Ramos (cell line): ENCODE measurements around the gene TM9SF1.

Experiments
- in situ Hi-C: fragments of 300-500 bp; cut with MboI; formaldehyde crosslinking; loops from one replicate; pipeline ENCODE4 v1.14.3; 2022; ENCODE audit warnings: low sequenced_read_pairs; ENCODE audit not compliant: unreplicated experiment

The TM9SF1 gene

DNA sequence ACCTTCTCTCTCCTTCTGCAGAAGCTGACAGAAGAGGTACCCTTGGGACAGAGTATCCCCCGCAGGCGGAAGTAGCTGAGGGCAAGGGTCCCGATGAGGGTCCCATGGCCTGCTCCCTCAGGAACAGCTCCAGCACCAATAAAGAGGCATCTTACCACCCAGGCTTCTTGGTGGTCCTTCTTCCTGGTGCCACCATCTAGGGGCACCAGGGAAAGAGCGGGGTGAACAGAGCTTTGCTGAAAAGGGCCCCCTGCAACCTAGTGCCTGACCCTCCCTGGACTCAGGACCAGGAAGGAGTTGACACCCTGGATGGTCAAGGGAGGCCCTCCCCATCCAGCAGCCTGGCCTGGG is 34.8 kb downstream of the TM9SF1 start:
- in situ Hi-C loops: loop anchor here (25.0 kb wide), 1 partner anchor 848 kb away; the partner anchor contains the start of genes BCL2L2, PABPN1 and PPP1R3E

- in situ Hi-C loops: loop anchor here (25.0 kb wide), 1 partner anchor 848 kb away; the partner anchor contains the start of genes BCL2L2, PABPN1 and PPP1R3E
These were observed 35.3 kb downstream of the TM9SF1 start for GRCh38 chr14:24159777-24160498.

GRCh38 chr14:24157331-24157730 is 37.9 kb downstream of the TM9SF1 start:
- in situ Hi-C loops: loop anchor here (25.0 kb wide), 1 partner anchor 845 kb away; the partner anchor contains the start of genes BCL2L2, PABPN1 and PPP1R3E

- in situ Hi-C loops: loop anchor here (25.0 kb wide), 1 partner anchor 845 kb away; the partner anchor contains the start of genes BCL2L2, PABPN1 and PPP1R3E
These were observed 38.4 kb downstream of the TM9SF1 start for GRCh38 chr14:24156840-24157239.

DNA sequence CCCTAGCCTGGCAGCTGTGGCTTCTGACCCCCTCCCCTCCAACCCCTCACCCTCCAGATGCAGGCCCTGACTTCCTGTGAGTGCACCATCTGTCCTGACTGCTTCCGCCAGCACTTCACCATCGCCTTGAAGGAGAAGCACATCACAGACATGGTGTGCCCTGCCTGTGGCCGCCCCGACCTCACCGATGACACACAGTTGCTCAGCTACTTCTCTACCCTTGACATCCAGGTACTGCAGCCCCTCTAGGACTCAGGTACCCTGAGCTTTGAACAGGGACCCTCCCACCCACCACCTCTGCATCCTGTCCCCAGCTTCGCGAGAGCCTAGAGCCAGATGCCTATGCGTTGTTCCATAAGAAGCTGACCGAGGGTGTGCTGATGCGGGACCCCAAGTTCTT is 40.1 kb downstream of the TM9SF1 start:
- in situ Hi-C loops: loop anchor here (25.0 kb wide), 1 partner anchor 843 kb away; the partner anchor contains the start of genes BCL2L2, PABPN1 and PPP1R3E

DNA sequence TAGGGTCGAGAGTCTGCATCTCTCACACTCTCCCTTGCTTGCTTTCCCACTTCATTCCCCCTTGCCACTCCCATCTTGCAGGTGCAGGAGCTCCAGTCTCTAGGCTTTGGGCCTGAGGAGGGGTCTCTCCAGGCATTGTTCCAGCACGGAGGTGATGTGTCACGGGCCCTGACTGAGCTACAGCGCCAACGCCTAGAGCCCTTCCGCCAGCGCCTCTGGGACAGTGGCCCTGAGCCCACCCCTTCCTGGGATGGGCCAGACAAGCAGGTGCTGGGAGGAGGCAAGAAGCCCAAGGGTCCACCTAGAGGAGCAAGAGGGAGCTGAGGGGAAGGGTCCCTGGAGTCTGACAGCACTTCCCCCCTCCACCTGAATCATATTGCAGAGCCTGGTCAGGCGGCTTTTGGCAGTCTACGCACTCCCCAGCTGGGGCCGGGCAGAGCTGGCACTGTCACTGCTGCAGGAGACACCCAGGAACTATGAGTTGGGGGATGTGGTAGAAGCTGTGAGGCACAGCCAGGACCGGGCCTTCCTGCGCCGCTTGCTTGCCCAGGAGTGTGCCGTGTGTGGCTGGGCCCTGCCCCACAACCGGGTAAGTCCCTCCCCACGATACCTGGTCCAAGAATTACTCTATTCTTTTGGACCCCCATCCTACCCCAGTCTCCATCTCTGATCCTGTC is 43.7 kb downstream of the TM9SF1 start:
- in situ Hi-C loops: loop anchor here (25.0 kb wide), 1 partner anchor 839 kb away; the partner anchor contains the start of genes BCL2L2, PABPN1 and PPP1R3E

GRCh38 chr14:24150993-24151392 is 44.2 kb downstream of the TM9SF1 start:
- in situ Hi-C loops: loop anchor here (25.0 kb wide), 1 partner anchor 839 kb away; the partner anchor contains the start of genes BCL2L2, PABPN1 and PPP1R3E

DNA sequence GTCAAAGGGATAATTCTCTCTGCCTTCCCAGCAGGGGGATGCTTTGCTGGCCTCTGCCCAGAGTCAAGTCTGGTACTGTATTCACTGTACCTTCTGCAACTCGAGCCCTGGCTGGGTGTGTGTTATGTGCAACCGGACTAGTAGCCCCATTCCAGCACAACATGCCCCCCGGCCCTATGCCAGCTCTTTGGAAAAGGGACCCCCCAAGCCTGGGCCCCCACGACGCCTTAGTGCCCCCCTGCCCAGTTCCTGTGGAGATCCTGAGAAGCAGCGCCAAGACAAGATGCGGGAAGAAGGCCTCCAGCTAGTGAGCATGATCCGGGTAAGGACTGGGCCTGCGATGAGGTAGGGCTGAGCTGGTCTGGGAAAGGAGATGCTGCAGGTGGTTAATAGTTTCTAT is 44.7 kb downstream of the TM9SF1 start:
- in situ Hi-C loops: loop anchor here (25.0 kb wide), 1 partner anchor 838 kb away; the partner anchor contains the start of genes BCL2L2, PABPN1 and PPP1R3E

- in situ Hi-C loops: loop anchor here (25.0 kb wide), 1 partner anchor 838 kb away; the partner anchor contains the start of genes BCL2L2, PABPN1 and PPP1R3E
These were observed 45.2 kb downstream of the TM9SF1 start for GRCh38 chr14:24150061-24150460.

DNA sequence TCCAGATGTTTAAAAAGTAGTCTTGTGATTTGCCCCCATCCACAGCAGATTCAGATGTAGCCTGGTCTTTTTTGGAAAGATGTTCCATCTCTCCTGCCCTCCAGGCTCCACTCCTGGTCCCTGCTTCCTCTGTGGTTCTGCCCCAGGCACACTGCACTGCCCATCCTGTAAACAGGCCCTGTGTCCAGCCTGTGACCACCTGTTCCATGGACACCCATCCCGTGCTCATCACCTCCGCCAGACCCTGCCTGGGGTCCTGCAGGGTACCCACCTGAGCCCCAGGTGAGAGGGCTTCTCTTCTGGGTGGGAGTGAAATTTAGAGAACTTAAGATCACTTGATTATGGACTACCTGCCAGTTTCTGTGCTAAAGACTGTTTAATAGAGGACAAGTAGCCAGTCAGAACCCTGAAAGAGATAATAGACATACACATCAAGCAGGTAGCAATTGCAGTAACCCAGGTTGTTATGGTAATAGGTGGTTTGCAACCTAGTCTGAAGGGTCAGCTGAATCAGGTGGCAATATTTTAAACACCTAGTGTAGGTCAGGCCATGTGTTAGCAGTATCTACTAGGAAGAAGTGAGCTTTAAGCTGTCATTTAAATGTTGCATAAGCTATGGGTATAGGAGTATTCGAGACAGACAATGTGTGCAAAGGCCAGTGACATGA is 45.8 kb downstream of the TM9SF1 start:
- in situ Hi-C loops: no loop called here

- in situ Hi-C loops: no loop called here
These were observed 47.3 kb downstream of the TM9SF1 start for GRCh38 chr14:24147761-24148428.

DNA sequence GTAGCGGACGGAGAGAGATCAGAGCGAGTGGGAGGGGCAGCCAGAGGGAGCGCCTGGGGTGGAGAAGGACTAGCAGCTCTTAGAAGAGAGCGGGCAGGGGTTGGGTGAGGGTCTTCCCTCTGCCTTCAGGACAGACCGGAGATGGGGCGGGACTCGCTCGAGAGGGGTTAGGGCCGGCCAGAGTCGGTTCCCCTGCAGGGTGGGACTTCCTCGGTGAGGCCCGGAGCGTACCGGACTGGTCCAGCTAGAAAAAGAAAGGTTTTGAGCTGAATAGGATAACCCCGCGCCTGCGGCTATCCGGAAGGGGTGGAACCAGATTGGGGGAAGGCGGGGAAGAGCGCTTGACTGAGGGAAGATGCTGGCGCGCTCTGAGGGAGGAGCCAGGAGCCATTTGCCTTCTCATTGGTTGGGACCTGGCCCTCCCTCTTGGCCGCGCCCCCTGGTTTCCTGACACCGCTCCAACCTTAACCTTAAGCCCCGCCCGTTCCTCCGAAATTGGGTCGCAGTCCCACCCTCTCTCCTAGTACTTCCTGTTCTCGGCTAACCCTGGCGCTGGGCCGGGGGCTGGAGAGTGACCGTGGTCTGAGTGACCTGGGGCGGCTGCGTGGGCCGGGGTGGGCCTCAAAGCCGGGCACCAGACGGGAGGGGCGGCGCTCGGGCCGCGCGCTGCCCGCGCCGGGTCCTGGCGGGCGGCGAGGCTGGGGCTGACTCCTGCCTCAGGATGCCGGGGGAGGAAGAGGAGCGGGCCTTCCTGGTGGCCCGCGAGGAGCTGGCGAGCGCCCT is 48.1 kb downstream of the TM9SF1 start, which contains the start of gene RNF31:
Gene RNF31 (plus strand): TSS at position 521 of the 783 bp plus-strand sequence. CDS start 201 bp downstream, at position 722.
- in situ Hi-C loops: no loop called here

DNA sequence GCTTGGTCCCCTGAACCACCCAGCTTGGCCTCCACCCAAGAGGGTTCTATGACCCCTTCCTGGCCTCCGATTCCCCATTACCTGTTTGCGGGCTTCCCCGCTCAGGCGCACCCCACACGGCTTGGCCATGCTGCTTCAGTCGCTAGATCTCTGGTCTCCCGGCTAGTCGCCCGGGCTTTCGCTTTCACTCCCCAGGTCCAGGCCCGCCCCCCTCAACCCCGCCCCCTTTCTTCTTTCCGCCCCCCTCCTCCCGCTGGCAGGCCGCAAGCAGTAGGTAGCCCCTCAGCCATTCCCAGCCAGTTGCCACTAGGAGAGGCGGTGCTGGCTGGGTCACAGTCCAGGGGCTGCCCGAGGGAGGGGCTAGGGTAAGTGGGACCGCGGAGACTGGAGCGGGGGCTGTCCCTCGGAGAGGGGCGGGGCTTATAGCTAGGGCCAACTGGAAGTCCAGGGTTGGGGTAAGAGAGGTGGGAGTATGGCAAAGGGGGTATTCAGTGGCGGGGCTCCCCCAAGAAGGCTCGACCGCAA is 48.7 kb downstream of the TM9SF1 start, which contains the start of gene PSME2:
Gene PSME2 (minus strand): TSS at position 158 of the 525 bp plus-strand sequence. CDS start 29 bp downstream, at position 129.
- in situ Hi-C loops: no loop called here

GRCh38 chr14:24145690-24146452 is 49.4 kb downstream of the TM9SF1 start:
- in situ Hi-C loops: no loop called here

- in situ Hi-C loops: no loop called here
These were observed 50.0 kb downstream of the TM9SF1 start for GRCh38 chr14:24145219-24145618.

DNA sequence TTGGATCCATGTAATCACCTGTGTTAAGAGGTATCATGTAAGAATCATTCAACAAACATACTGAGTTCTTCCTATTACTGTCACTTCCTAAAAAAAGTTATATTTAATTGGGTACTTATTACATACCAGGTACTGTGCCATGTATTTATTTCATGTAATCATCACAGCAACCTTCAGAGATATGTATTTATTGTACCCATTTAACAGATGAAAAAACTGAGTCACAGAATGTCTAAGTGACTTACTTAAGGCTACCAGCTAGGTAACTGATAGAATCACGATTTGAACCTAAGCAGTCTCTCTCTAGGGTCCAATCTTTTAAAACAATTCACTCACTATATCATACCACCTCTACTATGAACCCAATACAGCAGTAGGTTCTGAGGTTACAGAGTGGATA is 50.8 kb downstream of the TM9SF1 start:
- in situ Hi-C loops: no loop called here

GRCh38 chr14:24143511-24143910 is 51.7 kb downstream of the TM9SF1 start:
- in situ Hi-C loops: no loop called here
